IMR-90 (cell line): ENCODE measurements around the gene ABCD1. TPM values are rescaled to one million over a fixed set of nuclear protein-coding genes. Genes with fewer than 3 reads are reported as not detected.

ENCODE experiments used
- ATAC-seq: fragments of 200-7000 bp; cut with Tn5 transposase; 2 replicates; pipeline ENCODE4 v1.9.1; 2020; ENCODE audit warnings: low read depth, mild to moderate bottlenecking, moderate library complexity
- BruUV-seq: library from RNA; stranded (reverse); fragments of 400-500 nt; replicated peaks from 2 replicates; lab custom pipeline; 2021; lab: Mats Ljungman, UMichigan
- CTCF ChIA-PET: fragments of 300-600 bp; formaldehyde crosslinking; extraction: SDS; loops from one replicate; lab custom pipeline; 2021; ENCODE audit warnings: antibody characterized with exemption; lab: Yijun Ruan, JAX
- POLR2A ChIA-PET: fragments of 300-600 bp; sonication (Branson Sonifier 250); formaldehyde crosslinking; loops from one replicate; lab custom pipeline; 2022; ENCODE audit warnings: antibody characterized with exemption; ENCODE audit not compliant: unreplicated experiment; lab: Charles Lee
- DNase-seq: peaks from one replicate; pipeline ENCODE4 v3.0.0; 2013
- H2AFZ ChIP-seq: replicated peaks from 2 replicates; pipeline ENCODE3; 2013; ENCODE audit warnings: low read length, mild to moderate bottlenecking; ENCODE audit not compliant: poor library complexity
- H2AK5ac ChIP-seq: 2 replicates; pipeline ENCODE4 v1.6.1; 2013; ENCODE audit warnings: low read depth, low read length, inconsistent platforms
- H2AK9ac ChIP-seq: replicated peaks from 2 replicates; pipeline ENCODE3; 2013; ENCODE audit warnings: mild to moderate bottlenecking, low read depth, low read length, moderate library complexity; ENCODE audit not compliant: poor library complexity
- H2BK120ac ChIP-seq: 2 replicates; pipeline ENCODE4 v1.6.1; 2013; ENCODE audit warnings: low read depth, low read length, inconsistent platforms
- H2BK15ac ChIP-seq: 3 replicates; pipeline ENCODE4 v1.6.1; 2013; ENCODE audit warnings: low read depth, low read length, inconsistent platforms
- H2BK20ac ChIP-seq: 2 replicates; pipeline ENCODE4 v1.6.1; 2013; ENCODE audit warnings: low read depth, mild to moderate bottlenecking, inconsistent platforms, low read length, moderate library complexity
- H2BK5ac ChIP-seq: 2 replicates; pipeline ENCODE4 v1.6.1; 2013; ENCODE audit warnings: mild to moderate bottlenecking, low read depth, low read length, inconsistent platforms; ENCODE audit not compliant: poor library complexity, severe bottlenecking
- H3K14ac ChIP-seq: replicated peaks from 2 replicates; pipeline ENCODE4 v1.6.1; 2013; ENCODE audit warnings: low read depth, low read length, inconsistent platforms
- H3K18ac ChIP-seq: 2 replicates; pipeline ENCODE4 v1.6.1; 2013; ENCODE audit warnings: low read depth, low read length, control low read depth
- H3K23ac ChIP-seq: 2 replicates; pipeline ENCODE4 v1.6.1; 2013; ENCODE audit warnings: low read depth, low read length, inconsistent platforms
- H3K27ac ChIP-seq: 2 replicates; pipeline ENCODE4 v1.5.1; 2013; ENCODE audit warnings: mild to moderate bottlenecking, control low read depth, low read length; ENCODE audit not compliant: insufficient read depth
- H3K27me3 ChIP-seq: 2 replicates; pipeline ENCODE4 v1.6.1; 2013; ENCODE audit warnings: low read length; ENCODE audit not compliant: control insufficient read depth, insufficient read depth
- H3K36me3 ChIP-seq: 2 replicates; pipeline ENCODE4 v1.6.1; 2013; ENCODE audit warnings: low read length, mixed read lengths; ENCODE audit not compliant: control insufficient read depth, insufficient read depth
- H3K4ac ChIP-seq: 2 replicates; pipeline ENCODE4 v1.6.1; 2013; ENCODE audit warnings: low read depth, low read length, inconsistent platforms
- H3K4me1 ChIP-seq: 2 replicates; pipeline ENCODE4 v1.6.1; 2013; ENCODE audit warnings: low read length, mixed read lengths; ENCODE audit not compliant: control insufficient read depth, insufficient read depth
- H3K4me2 ChIP-seq: 2 replicates; pipeline ENCODE4 v1.6.1; 2013; ENCODE audit warnings: low read depth, mild to moderate bottlenecking, control low read depth, low read length, moderate library complexity
- H3K4me3 ChIP-seq: 2 replicates; pipeline ENCODE4 v1.5.1; 2013; ENCODE audit warnings: low read depth, mild to moderate bottlenecking, control low read depth, low read length, moderate library complexity; ENCODE audit not compliant: insufficient read depth
- H3K56ac ChIP-seq: 2 replicates; pipeline ENCODE4 v1.6.1; 2013; ENCODE audit warnings: low read length, inconsistent platforms; ENCODE audit not compliant: insufficient read depth; ENCODE audit errors: extremely low read depth
- H3K79me1 ChIP-seq, 2 experiments: 2 replicates each; pipeline ENCODE4 v1.6.1; 2013; ENCODE audit warnings: low read length in 2 of 2, inconsistent platforms in 1 of 2, low read depth in 1 of 2
- H3K9ac ChIP-seq: 2 replicates; pipeline ENCODE4 v1.6.1; 2013; ENCODE audit warnings: low read depth, low read length, control low read depth
- H3K9me1 ChIP-seq: 2 replicates; pipeline ENCODE4 v1.6.1; 2013; ENCODE audit warnings: low read length, inconsistent platforms; ENCODE audit not compliant: insufficient read depth
- H3K9me3 ChIP-seq: 2 replicates; pipeline ENCODE4 v1.6.1; 2013; ENCODE audit warnings: low read length; ENCODE audit not compliant: control insufficient read depth, insufficient read depth
- H4K20me1 ChIP-seq: 2 replicates; pipeline ENCODE4 v1.6.1; 2013; ENCODE audit warnings: low read length, inconsistent platforms; ENCODE audit not compliant: insufficient read depth
- H4K5ac ChIP-seq: 2 replicates; pipeline ENCODE4 v1.6.1; 2013; ENCODE audit warnings: mild to moderate bottlenecking, low read depth, low read length, control low read depth
- H4K8ac ChIP-seq, 2 experiments: 2 replicates each; pipeline ENCODE4 v1.6.1; 2013; ENCODE audit warnings: low read depth in 2 of 2, low read length in 2 of 2, control low read depth in 1 of 2, inconsistent platforms in 1 of 2
- H4K91ac ChIP-seq: 2 replicates; pipeline ENCODE4 v1.6.1; 2013; ENCODE audit warnings: low read depth, low read length, inconsistent platforms; ENCODE audit not compliant: insufficient read depth
- CEBPB ChIP-seq: IDR thresholded peaks from 2 replicates; pipeline ENCODE4 v1.6.1; 2012; ENCODE audit warnings: low read depth, low read length, improper control_type of control experiment
- CHD1 ChIP-seq: IDR thresholded peaks from 2 replicates; pipeline ENCODE4 v1.6.1; 2012; ENCODE audit warnings: low read depth, low read length, improper control_type of control experiment
- CTCF ChIP-seq: conservative IDR thresholded peaks from 2 replicates; pipeline ENCODE4 v1.5.1; 2012; ENCODE audit warnings: mild to moderate bottlenecking, low read depth, low read length, improper control_type of control experiment
- FOS ChIP-seq: fragments of 150-350 bp; IDR thresholded peaks from 2 replicates; pipeline ENCODE4 v1.6.1; 2016; ENCODE audit warnings: low read depth, low read length
- MAFK ChIP-seq: IDR thresholded peaks from 2 replicates; pipeline ENCODE4 v1.6.1; 2012; ENCODE audit warnings: low read depth, low read length, improper control_type of control experiment
- MAZ ChIP-seq: IDR thresholded peaks from 2 replicates; pipeline ENCODE4 v1.6.1; 2012; ENCODE audit warnings: low read depth, mild to moderate bottlenecking, low read length, improper control_type of control experiment, moderate library complexity, borderline replicate concordance
- NFE2L2 ChIP-seq: fragments of 150-350 bp; IDR thresholded peaks from 2 replicates; pipeline ENCODE4 v1.6.1; 2016; ENCODE audit warnings: low read depth, mild to moderate bottlenecking, low read length
- RAD21 ChIP-seq: IDR thresholded peaks from 2 replicates; pipeline ENCODE4 v1.6.1; 2012; ENCODE audit warnings: low read length, improper control_type of control experiment
- WGBS, 2 experiments: methylation state at CpG; one replicate each; pipeline versions ENCODE4 v1.1.5 to v1.1.7; 2013; ENCODE audit warnings: missing lambda C conversion rate in 2 of 2; ENCODE audit not compliant: insufficient read length in 1 of 2; ENCODE audit errors: extremely low coverage in 2 of 2; 5-methylcytosine and 5-hydroxymethylcytosine counted together
- dilution Hi-C: fragments of 300-500 bp; cut with HindIII; formaldehyde crosslinking; loops from one replicate; pipeline ENCODE4 v1.14.3; 2018; ENCODE audit warnings: low sequenced_read_pairs; ENCODE audit not compliant: unreplicated experiment
- in situ Hi-C: fragments of 300-500 bp; cut with MboI; formaldehyde crosslinking; loops from 3 replicates; pipeline ENCODE4 v1.14.3; 2019; ENCODE audit warnings: low sequenced_read_pairs, inconsistent platforms, mixed read lengths
- intact Hi-C: fragments of 100-400 bp; cut with micrococcal nuclease; formaldehyde crosslinking; loops from 2 replicates; pipeline ENCODE4 v1.10.0; 2022
- polyA plus RNA-seq, 3 experiments: library from polyadenylated mRNA; depleted of rRNA; stranded (reverse); fragments of >200 nt; gene quantifications; 2 replicates each; pipeline ENCODE4 v1.2.3, GENCODE V29; 2012; ENCODE audit warnings: low replicate concordance in 1 of 3
- total RNA-seq: library from RNA; depleted of rRNA; stranded (reverse); fragments of >200 nt; gene quantifications from 2 replicates; pipeline ENCODE4 v1.2.3, GENCODE V29; 2012

Gene ABCD1
- total and polyA plus RNA-seq, 2 of the 4 experiments (the other 2 are of a cell fraction), result 4.3 to 7.0 TPM

- in situ Hi-C loops (no loop called here), dilution Hi-C loops (no loop called here), intact Hi-C loops (no loop called here)
- no peak overlapping the region for H2BK15ac ChIP-seq
- 17% methylated on average over 17 of the region's 57 CpGs; no CpG with 5 or more reads in 1 of the 2 experiments for WGBS, 2 experiments
- no peak overlapping the region for H3K4ac ChIP-seq
- no peak overlapping the region for H3K56ac ChIP-seq
- H3K9ac ChIP-seq, result peak overlapping the region; percentile 69; the same call in 1 of the 2 replicates
- H2AFZ ChIP-seq, result no peak overlapping the region
- peak overlapping the region; percentile 96 for H3K4me3 ChIP-seq
- ChIA-PET CTCF (no interaction called here), POLR2A (no interaction called here)
- peaks cover 9% of the 10 kb centered on the region for H3K4me1 ChIP-seq
- no peak overlapping the region for H2BK120ac ChIP-seq
- H3K9me1 ChIP-seq, result peaks cover 5% of the 10 kb centered on the region; the same call in 1 of the 2 replicates
- peaks cover 5% of the 10 kb centered on the region; the same call in 1 of the 2 replicates for H3K9me3 ChIP-seq
- H3K27me3 ChIP-seq, result no peaks in the 10 kb centered on the region; the same call in 1 of the 2 replicates
- no peak overlapping the region for H2AK5ac ChIP-seq
- DNase-seq (no peak), ATAC-seq (peak; percentile 1; the same call in 1 of the 2 replicates)
- H3K36me3 ChIP-seq, result peaks cover 4% of the 10 kb centered on the region
- no peak overlapping the region for H3K14ac ChIP-seq
- no peak overlapping the region for H3K18ac ChIP-seq
- peaks cover 12% of the 10 kb centered on the region for H4K20me1 ChIP-seq
- TF ChIP-seq NFE2L2, result no peak
- TF ChIP-seq CHD1, result no peak
- TF ChIP-seq MAFK, result no peak
- TF ChIP-seq MAZ, result no peak
- TF ChIP-seq RAD21, result no peak
- no peak for TF ChIP-seq CEBPB
- no peak for TF ChIP-seq CTCF
- TF ChIP-seq FOS, result no peak
- peak overlapping the region; percentile 82 for H3K4me2 ChIP-seq
- no peak overlapping the region for H4K5ac ChIP-seq
- H3K27ac ChIP-seq, result no peak overlapping the region
- no peak overlapping the region for H3K23ac ChIP-seq
- H2BK5ac ChIP-seq, result peak overlapping the region; percentile 26
- BruUV-seq, result no TSS peak
- 0 out of 4 replicates have a peak, but pooled peaks cover 0 to 6% of the 10 kb centered on the region in 2 experiments for H3K79me1 ChIP-seq
- H4K8ac ChIP-seq, result no peak overlapping the region
- H2AK9ac ChIP-seq, result no peak overlapping the region
- H2BK20ac ChIP-seq, result no peak overlapping the region
- no peak overlapping the region for H4K91ac ChIP-seq
Measured at GRCh38 chrX:153688506-153688905, 36.1 kb upstream of the ABCD1 start.
